Liver (tissue), 9 donors: Measurements from ENCODE around the gene NXPH3. TPM values are rescaled to one million over a fixed set of nuclear protein-coding genes. Genes with fewer than 3 reads are reported as not detected.

Experiments used
- DNase-seq: peaks from one replicate; pipeline ENCODE4 v3.0.0-alpha.2; 2017; ENCODE audit warnings: low spot score
- H3K27ac ChIP-seq, 2 donors: one replicate each; pipeline ENCODE4 v1.7.0; 2013; ENCODE audit warnings: inconsistent platforms in 2 of 2, low read length in 2 of 2, control low read depth in 1 of 2, low read depth in 1 of 2, mild to moderate bottlenecking in 1 of 2
- H3K27me3 ChIP-seq, 4 donors: one replicate each; pipeline versions ENCODE4 v1.6.1 to v1.7.0; 2013; ENCODE audit warnings: low read length in 3 of 4, inconsistent platforms in 1 of 4, mild to moderate bottlenecking in 1 of 4, moderate library complexity in 1 of 4; ENCODE audit not compliant: control insufficient read depth in 4 of 4, insufficient read depth in 4 of 4
- H3K36me3 ChIP-seq, 4 donors: one replicate each; pipeline versions ENCODE4 v1.6.1 to v1.7.0; 2013; ENCODE audit warnings: low read length in 3 of 4, mild to moderate bottlenecking in 3 of 4, low read depth in 1 of 4, moderate library complexity in 1 of 4; ENCODE audit not compliant: control insufficient read depth in 4 of 4, insufficient read depth in 3 of 4
- H3K4me1 ChIP-seq, 4 donors: one replicate each; pipeline versions ENCODE4 v1.6.1 to v1.7.0; 2013; ENCODE audit warnings: low read length in 3 of 4, mild to moderate bottlenecking in 3 of 4, moderate library complexity in 1 of 4; ENCODE audit not compliant: control insufficient read depth in 4 of 4, insufficient read depth in 4 of 4
- H3K4me3 ChIP-seq, 3 donors: one replicate each; pipeline versions ENCODE4 v1.6.1 to v1.7.0; 2013; ENCODE audit warnings: low read length in 3 of 3, control low read depth in 1 of 3, low read depth in 1 of 3, mild to moderate bottlenecking in 1 of 3
- H3K9ac ChIP-seq, 2 donors: one replicate each; pipeline ENCODE4 v1.7.0; 2013; ENCODE audit warnings: low read length in 2 of 2, mild to moderate bottlenecking in 2 of 2, moderate library complexity in 2 of 2, control low read depth in 1 of 2, low read depth in 1 of 2
- H3K9me3 ChIP-seq, 4 donors: one replicate each; pipeline versions ENCODE4 v1.6.1 to v1.7.0; 2013; ENCODE audit warnings: low read length in 3 of 4; ENCODE audit not compliant: control insufficient read depth in 4 of 4
- ATF3 ChIP-seq: IDR thresholded peaks from 2 replicates; pipeline ENCODE4 v1.6.1; 2016; ENCODE audit warnings: antibody characterized with exemption
- EGR1 ChIP-seq, 2 donors: IDR thresholded peaks; 2 replicates each; pipeline ENCODE4 v1.6.1; 2016 to 2018; ENCODE audit warnings: antibody characterized with exemption in 2 of 2, low read depth in 2 of 2
- FOXA1 ChIP-seq: IDR thresholded peaks from 2 replicates; pipeline ENCODE4 v1.6.1; 2016; ENCODE audit warnings: antibody characterized with exemption
- FOXA2 ChIP-seq: IDR thresholded peaks from 2 replicates; pipeline ENCODE4 v1.6.1; 2016; ENCODE audit warnings: antibody characterized with exemption
- GABPA ChIP-seq, 2 donors: IDR thresholded peaks in 1 of 2; conservative IDR thresholded peaks in 1 of 2; 2 replicates each; pipeline ENCODE4 v1.6.1; 2016; ENCODE audit warnings: antibody characterized with exemption in 2 of 2, mild to moderate bottlenecking in 1 of 2, moderate library complexity in 1 of 2
- HNF4A ChIP-seq, 2 donors: conservative IDR thresholded peaks; 2 replicates each; pipeline ENCODE4 v1.6.1; 2016; ENCODE audit warnings: antibody characterized with exemption in 2 of 2, mild to moderate bottlenecking in 2 of 2
- HNF4G ChIP-seq: IDR thresholded peaks from 2 replicates; pipeline ENCODE4 v1.6.1; 2016; ENCODE audit warnings: antibody characterized with exemption
- JUND ChIP-seq, 2 donors: IDR thresholded peaks; 2 replicates each; pipeline ENCODE4 v1.6.1; 2016; ENCODE audit warnings: antibody characterized with exemption in 2 of 2
- MAX ChIP-seq: IDR thresholded peaks from 2 replicates; pipeline ENCODE4 v1.6.1; 2016; ENCODE audit warnings: antibody characterized with exemption
- NR2F2 ChIP-seq: IDR thresholded peaks from 2 replicates; pipeline ENCODE4 v1.6.1; 2016; ENCODE audit warnings: antibody characterized with exemption
- RAD21 ChIP-seq, 2 donors: IDR thresholded peaks; 2 replicates each; pipeline ENCODE4 v1.6.1; 2016; ENCODE audit warnings: antibody characterized with exemption in 2 of 2, mild to moderate bottlenecking in 2 of 2
- REST ChIP-seq: IDR thresholded peaks from 2 replicates; pipeline ENCODE4 v1.6.1; 2016; ENCODE audit warnings: antibody characterized with exemption, mild to moderate bottlenecking
- RXRA ChIP-seq, 2 donors: IDR thresholded peaks; 2 replicates each; pipeline ENCODE4 v1.6.1; 2017 to 2018; ENCODE audit warnings: antibody characterized with exemption in 2 of 2, mild to moderate bottlenecking in 1 of 2
- SP1 ChIP-seq: IDR thresholded peaks from 2 replicates; pipeline ENCODE4 v1.6.1; 2018; ENCODE audit warnings: antibody characterized with exemption, mild to moderate bottlenecking
- TAF1 ChIP-seq: conservative IDR thresholded peaks from 2 replicates; pipeline ENCODE4 v1.6.1; 2016; ENCODE audit warnings: antibody characterized with exemption, mild to moderate bottlenecking
- YY1 ChIP-seq: IDR thresholded peaks from 2 replicates; pipeline ENCODE4 v1.6.1; 2016; ENCODE audit warnings: antibody characterized with exemption, mild to moderate bottlenecking
- ZBTB33 ChIP-seq: IDR thresholded peaks from 2 replicates; pipeline ENCODE4 v1.6.1; 2016; ENCODE audit warnings: antibody characterized with exemption
- polyA plus RNA-seq, 2 donors: library from polyadenylated mRNA; stranded (reverse) in 1 of 2; unstranded in 1 of 2; fragments of 200-250 nt in 1 of 2; fragments of >200 nt in 1 of 2; fragmentation: Nextera tagmentation in 1 of 2; extraction: Ambion mirVana in 1 of 2; gene quantifications; one replicate each; pipeline versions ENCODE4 v1.2.1 to v1.2.3, GENCODE V29; 2013 to 2015
- total RNA-seq, 2 donors: library from RNA; depleted of rRNA; stranded (reverse); fragments of >200 nt; gene quantifications; one replicate each; pipeline ENCODE4 v1.2.3, GENCODE V29; 2014
- TF ChIP-seq, protein P1 (sequence below): fragments of 150-350 bp; IDR thresholded peaks from 2 replicates; pipeline ENCODE4 v1.5.1; 2017; ENCODE audit warnings: improper control_type of control experiment, low read depth, low read length; ENCODE audit not compliant: missing input control
- donor health status: healthy.
- donor health status: healthy.
- donor health status: healthy.
- donor health status: healthy.
- donor health status: healthy.

NXPH3 gene
- total and polyA plus RNA-seq, 4 donors, result 0.17 to 0.22 TPM; not detected in 2

GRCh38 chr17:49602783-49603182 lies 27.1 kb downstream of the NXPH3 start:
- no peaks in the 10 kb centered on the region for H3K27me3 ChIP-seq
- DNase-seq, result no peak
- H3K36me3 ChIP-seq, result peaks cover 9 to 60% (median 49%) of the 10 kb centered on the region in 4 donors
- no peak overlapping the region for H3K4me3 ChIP-seq
- no peak overlapping the region for H3K27ac ChIP-seq
- no peaks in the 10 kb centered on the region for H3K9me3 ChIP-seq
- no peak for TF ChIP-seq EGR1 (IDR thresholded peaks at IDR 0.05; ENCODE audit: low read depth in 2 of 2)
- no peak for TF ChIP-seq YY1
- TF ChIP-seq JUND (IDR thresholded peaks at IDR 0.05), result no peak
- no peak for TF ChIP-seq MAX
- no peak for TF ChIP-seq RXRA (IDR thresholded peaks at IDR 0.05)
- TF ChIP-seq, protein P1, sequence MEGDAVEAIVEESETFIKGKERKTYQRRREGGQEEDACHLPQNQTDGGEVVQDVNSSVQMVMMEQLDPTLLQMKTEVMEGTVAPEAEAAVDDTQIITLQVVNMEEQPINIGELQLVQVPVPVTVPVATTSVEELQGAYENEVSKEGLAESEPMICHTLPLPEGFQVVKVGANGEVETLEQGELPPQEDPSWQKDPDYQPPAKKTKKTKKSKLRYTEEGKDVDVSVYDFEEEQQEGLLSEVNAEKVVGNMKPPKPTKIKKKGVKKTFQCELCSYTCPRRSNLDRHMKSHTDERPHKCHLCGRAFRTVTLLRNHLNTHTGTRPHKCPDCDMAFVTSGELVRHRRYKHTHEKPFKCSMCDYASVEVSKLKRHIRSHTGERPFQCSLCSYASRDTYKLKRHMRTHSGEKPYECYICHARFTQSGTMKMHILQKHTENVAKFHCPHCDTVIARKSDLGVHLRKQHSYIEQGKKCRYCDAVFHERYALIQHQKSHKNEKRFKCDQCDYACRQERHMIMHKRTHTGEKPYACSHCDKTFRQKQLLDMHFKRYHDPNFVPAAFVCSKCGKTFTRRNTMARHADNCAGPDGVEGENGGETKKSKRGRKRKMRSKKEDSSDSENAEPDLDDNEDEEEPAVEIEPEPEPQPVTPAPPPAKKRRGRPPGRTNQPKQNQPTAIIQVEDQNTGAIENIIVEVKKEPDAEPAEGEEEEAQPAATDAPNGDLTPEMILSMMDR, result no peak
- TF ChIP-seq REST, result no peak
- no peak for TF ChIP-seq FOXA1
- TF ChIP-seq HNF4G, result no peak
- no peak for TF ChIP-seq NR2F2
- TF ChIP-seq ZBTB33, result no peak
- no peak for TF ChIP-seq HNF4A (conservative IDR thresholded peaks at IDR 0.05)
- TF ChIP-seq SP1, result no peak
- TF ChIP-seq FOXA2, result no peak
- TF ChIP-seq RAD21 (IDR thresholded peaks at IDR 0.05), result no peak
- TF ChIP-seq GABPA (IDR thresholded peaks at IDR 0.05 in 1 of 2, conservative IDR thresholded peaks at IDR 0.05 in 1 of 2), result no peak
- no peak for TF ChIP-seq ATF3
- TF ChIP-seq TAF1, result no peak
- H3K4me1 ChIP-seq, result peaks cover 0 to 4% (median 0%) of the 10 kb centered on the region in 4 donors
- H3K9ac ChIP-seq, result no peak overlapping the region
